Epithelial cell of esophagus (primary cell): ENCODE data around the gene ATOH8.
A peak's percentile ranks its signal among the peaks of the same experiment; 100 is the strongest.

Experiments
- DNase-seq: peaks from one replicate; pipeline ENCODE4 v3.0.0; 2010; ENCODE audit warnings: low read depth
- H3K4me3 ChIP-seq: 2 replicates; pipeline ENCODE4 v1.5.1; 2011; ENCODE audit warnings: mild to moderate bottlenecking, low read length, control low read depth
- TF ChIP-seq, protein P1 (sequence below): IDR thresholded peaks from 2 replicates; pipeline ENCODE4 v1.5.1; 2011; ENCODE audit warnings: low read depth, mild to moderate bottlenecking, low read length, control low read depth, inconsistent platforms; ENCODE audit not compliant: insufficient read depth; ENCODE audit errors: missing control alignments

The ATOH8 gene

DNA sequence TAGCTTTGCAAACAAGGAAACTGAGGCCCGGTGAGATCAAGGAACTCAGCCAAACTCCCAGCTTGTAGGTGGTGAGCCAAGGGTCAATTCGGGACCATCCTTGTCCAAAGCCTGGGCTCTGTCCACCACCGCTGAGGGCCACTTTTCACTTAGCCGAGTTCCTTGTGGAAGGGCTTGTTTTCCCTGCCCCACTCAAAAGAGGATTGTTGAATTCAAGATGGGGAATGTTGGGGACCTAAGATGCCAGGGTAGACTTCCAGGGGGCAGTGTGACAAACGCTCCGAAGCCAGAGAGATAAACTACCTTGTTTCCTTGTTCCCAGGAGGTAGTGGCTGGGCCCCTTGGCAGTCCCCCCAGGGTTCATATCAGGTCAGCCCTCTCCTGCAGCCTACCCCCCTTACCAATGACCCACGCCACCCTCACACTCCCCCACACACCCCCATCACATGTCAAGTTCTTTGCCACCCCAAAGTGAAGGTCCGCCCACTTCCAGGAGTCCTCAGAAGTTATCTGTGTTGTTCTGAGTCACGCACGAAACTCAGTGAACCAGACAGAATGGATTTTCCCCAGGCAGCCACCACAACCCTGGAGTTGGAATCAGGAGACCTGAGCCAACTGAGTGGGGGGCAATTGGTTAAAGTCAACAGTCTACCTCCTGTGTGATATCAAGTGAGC, 10.3 kb upstream of the ATOH8 start:
- TF ChIP-seq, protein P1, sequence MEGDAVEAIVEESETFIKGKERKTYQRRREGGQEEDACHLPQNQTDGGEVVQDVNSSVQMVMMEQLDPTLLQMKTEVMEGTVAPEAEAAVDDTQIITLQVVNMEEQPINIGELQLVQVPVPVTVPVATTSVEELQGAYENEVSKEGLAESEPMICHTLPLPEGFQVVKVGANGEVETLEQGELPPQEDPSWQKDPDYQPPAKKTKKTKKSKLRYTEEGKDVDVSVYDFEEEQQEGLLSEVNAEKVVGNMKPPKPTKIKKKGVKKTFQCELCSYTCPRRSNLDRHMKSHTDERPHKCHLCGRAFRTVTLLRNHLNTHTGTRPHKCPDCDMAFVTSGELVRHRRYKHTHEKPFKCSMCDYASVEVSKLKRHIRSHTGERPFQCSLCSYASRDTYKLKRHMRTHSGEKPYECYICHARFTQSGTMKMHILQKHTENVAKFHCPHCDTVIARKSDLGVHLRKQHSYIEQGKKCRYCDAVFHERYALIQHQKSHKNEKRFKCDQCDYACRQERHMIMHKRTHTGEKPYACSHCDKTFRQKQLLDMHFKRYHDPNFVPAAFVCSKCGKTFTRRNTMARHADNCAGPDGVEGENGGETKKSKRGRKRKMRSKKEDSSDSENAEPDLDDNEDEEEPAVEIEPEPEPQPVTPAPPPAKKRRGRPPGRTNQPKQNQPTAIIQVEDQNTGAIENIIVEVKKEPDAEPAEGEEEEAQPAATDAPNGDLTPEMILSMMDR: no peak
- DNase-seq: peak; percentile 47

DNA sequence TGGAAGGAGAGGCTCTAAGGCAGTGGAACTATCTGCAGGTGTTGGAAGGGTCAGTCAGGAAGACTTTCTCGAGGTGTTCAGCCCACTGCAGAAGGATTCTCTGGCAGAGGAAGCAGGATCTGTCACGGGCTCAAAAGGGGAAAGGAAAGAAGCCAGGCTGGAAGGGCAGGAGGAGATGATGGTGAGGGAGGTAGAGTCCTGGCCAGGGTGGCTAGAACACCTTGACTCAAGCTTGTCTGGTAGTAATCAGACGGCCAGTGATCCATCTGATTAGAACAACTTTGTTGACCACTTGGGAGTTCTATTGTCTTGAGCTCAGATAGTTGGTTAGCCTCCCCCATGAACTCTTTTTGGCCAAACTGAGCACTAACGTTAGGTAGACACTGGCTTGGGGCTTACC, 9.7 kb upstream of the ATOH8 start:
- DNase-seq: no peak
- no peak overlapping the region for H3K4me3 ChIP-seq
- TF ChIP-seq, protein P1: no peak

More for the DNA sequence above, 10.3 kb upstream of the ATOH8 start:
- H3K4me3 ChIP-seq: no peak overlapping the region

DNA sequence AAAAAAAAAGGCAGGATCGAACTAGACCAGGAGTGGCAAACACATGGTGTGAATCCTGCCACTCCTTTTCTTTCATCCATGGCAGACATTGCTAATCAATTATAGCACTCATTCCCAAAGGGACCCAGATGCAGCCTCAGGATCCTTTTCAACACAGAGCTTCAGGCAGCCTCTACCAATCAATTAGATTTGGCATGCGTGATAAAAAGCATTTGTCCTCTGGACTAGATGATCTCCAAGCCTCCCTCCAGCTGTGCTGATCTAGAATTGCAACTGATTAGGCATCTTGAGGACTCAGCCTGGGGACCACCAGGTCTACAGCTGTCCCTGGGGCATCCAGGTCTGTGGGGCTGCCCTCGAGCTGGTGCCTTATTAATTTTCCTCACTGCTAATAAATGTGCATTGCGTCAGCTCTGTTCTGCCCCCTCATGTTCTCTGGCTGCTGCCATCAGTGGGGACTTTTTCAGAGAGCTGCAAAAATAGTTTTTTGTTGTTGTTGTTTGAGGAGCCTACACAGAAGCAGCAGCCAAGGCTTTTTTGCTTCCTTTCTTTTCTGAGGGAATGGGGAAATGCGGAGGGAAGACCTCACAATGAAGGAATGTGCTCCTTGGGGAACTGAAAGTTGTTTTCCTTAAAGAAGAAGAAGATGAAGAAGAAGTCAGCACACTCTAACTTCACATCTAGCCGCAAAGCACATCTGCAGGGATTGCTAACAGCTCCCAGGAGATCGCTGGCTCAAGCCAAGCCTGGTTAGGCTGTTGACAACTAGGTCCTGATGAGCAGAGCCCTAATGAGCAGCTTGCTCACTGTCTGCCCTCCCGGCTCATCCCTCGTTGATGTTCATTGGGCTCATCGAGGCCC, 8.8 kb upstream of the ATOH8 start:
- H3K4me3 ChIP-seq: no peak overlapping the region
- TF ChIP-seq, protein P1: no peak
- no peak for DNase-seq

DNA sequence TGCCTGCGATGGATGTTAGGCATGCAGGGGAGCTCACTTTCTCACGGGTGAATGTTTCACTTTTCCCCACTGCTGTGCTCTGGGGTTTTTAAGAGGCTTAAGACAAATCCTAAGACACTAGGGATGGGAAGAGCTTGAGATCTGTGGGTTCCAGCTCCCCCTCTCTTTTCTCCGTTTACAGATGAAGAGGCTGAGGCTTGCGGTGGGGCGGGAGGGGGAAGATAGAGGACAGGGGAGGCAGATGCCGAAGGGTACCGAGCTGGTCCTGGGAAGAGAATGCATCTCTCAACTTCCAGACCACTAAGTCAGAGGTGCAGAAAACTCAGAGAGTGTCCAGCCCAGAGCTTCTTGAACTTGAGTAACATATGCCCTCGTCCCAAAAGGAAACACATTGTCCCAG, 8.2 kb upstream of the ATOH8 start:
- TF ChIP-seq, protein P1: no peak
- no peak for DNase-seq
- H3K4me3 ChIP-seq: no peak overlapping the region

DNA sequence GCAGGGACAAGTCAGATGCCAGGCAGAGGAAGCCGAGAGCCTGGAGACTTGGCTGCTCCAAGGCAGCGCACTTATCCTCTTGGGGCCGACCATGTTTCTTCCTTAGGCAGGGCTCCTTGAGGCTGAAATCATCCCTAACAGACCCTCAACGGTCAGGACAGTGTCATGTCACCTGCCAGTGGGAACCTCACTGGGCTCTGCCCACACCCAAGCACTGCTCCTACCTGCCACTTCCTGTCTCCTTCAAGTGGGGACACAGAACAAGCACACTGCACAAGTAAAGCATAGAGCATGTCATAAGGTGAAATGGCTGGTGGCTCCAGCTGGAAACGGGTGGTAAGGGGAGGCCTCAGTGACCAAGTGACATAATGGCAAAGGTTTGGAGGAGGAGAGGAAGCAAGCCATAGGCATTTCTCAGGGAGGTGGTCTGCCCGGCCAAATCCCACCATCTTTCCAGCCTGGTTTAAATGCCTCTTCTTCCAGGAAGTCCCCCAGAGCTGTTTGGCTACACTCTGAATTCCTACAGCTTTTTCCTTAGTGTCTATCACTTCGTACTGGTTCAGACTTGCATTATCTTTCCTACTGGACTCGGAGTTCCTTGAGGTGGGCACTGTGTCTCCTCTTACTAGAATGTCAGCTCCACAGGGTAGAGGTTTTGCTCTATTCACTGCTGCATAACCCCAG, 7.3 kb upstream of the ATOH8 start:
- no peak overlapping the region for H3K4me3 ChIP-seq
- no peak for DNase-seq
- TF ChIP-seq, protein P1: no peak

DNA sequence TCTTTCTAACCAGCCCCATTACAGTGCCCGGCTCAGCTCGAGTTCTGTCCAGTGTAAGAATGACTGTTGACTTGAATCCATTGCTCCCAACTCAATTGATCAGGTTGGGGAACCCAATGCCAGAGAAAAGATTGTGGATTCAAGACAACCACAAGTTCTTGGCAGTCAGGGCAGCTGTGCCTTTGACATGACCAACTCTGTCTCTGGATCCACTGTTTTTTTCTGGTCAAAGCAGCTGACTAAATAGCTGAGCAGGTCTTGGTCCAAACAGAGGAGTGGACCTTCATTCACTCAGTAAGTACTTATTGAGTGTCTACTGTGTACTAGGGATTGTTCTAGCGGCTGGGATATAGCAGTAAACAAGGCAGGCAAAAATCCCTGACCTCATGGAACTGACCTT, 6.3 kb upstream of the ATOH8 start:
- H3K4me3 ChIP-seq: no peak overlapping the region
- TF ChIP-seq, protein P1: no peak
- no peak for DNase-seq
